Muscle of leg (tissue), 11 donors: ENCODE results near the gene TMEM38B. TPM values are rescaled to one million over a fixed set of nuclear protein-coding genes. Genes with fewer than 3 reads are reported as not detected.
"Not testable (repeated sequence)": the region's sequence is repeated elsewhere in the genome, so short reads cannot be mapped to it uniquely, and the experiment has no call there.

Experiments used
- DNase-seq: peaks from one replicate; pipeline ENCODE4 v3.0.0; 2013
- H3K27ac ChIP-seq: one replicate; pipeline ENCODE4 v1.5.1; 2013; ENCODE audit warnings: mild to moderate bottlenecking, low read length, control low read depth
- H3K27me3 ChIP-seq: one replicate; pipeline ENCODE4 v1.6.1; 2013; ENCODE audit warnings: low read length; ENCODE audit not compliant: control insufficient read depth, insufficient read depth
- H3K36me3 ChIP-seq: one replicate; pipeline ENCODE4 v1.6.1; 2013; ENCODE audit warnings: low read length; ENCODE audit not compliant: control insufficient read depth, insufficient read depth
- H3K4me1 ChIP-seq: one replicate; pipeline ENCODE4 v1.6.1; 2013; ENCODE audit warnings: low read length; ENCODE audit not compliant: control insufficient read depth, insufficient read depth
- H3K4me3 ChIP-seq: one replicate; pipeline ENCODE4 v1.5.1; 2013; ENCODE audit warnings: low read length, control low read depth
- H3K9me3 ChIP-seq: replicated peaks from 2 replicates; pipeline ENCODE4 v1.6.1; 2013; ENCODE audit warnings: low read depth, low read length; ENCODE audit not compliant: control insufficient read depth
- WGBS: methylation state at CpG from one replicate; pipeline ENCODE4 v1.1.5; 2013; ENCODE audit warnings: missing lambda C conversion rate; ENCODE audit not compliant: insufficient coverage; 5-methylcytosine and 5-hydroxymethylcytosine counted together
- polyA plus RNA-seq, 8 donors: library from polyadenylated mRNA; unstranded; fragments of 120-200 nt; gene quantifications; one replicate each; pipeline versions ENCODE4 v1.2.1 to v1.2.3, GENCODE V29; 2013; ENCODE audit warnings: inconsistent platforms in 1 of 8, low replicate concordance in 1 of 8; ENCODE audit not compliant: insufficient read length in 8 of 8, insufficient read depth in 1 of 8
- total RNA-seq: library from RNA; stranded (reverse); fragments of 120-200 nt; gene quantifications from one replicate; pipeline ENCODE4 v1.2.4, GENCODE V29; 2013

Gene TMEM38B
- total and polyA plus RNA-seq, 9 donors: 42.2 to 79.4 (median 54.3) TPM

- peaks cover 6% of the 10 kb centered on the region for H3K4me1 ChIP-seq
- H3K27ac ChIP-seq: no peak overlapping the region
Observed at GRCh38 chr9:105697871-105698270, 3.5 kb downstream of the TMEM38B start.

GRCh38 chr9:105698348-105698870 lies 4.1 kb downstream of the TMEM38B start:
- peaks cover 5% of the 10 kb centered on the region for H3K27me3 ChIP-seq
- WGBS: no CpG with 5 or more reads among the region's 1 CpG
- no peak overlapping the region for H3K4me3 ChIP-seq
- peaks cover 6% of the 10 kb centered on the region for H3K4me1 ChIP-seq
- DNase-seq: peak; percentile 74
- no peak overlapping the region for H3K27ac ChIP-seq
- no peaks in the 10 kb centered on the region for H3K36me3 ChIP-seq
- no peaks in the 10 kb centered on the region for H3K9me3 ChIP-seq

More at GRCh38 chr9:105697871-105698270, 3.5 kb downstream of the TMEM38B start:
- WGBS: no CpG with 5 or more reads among the region's 4 CpGs
- H3K27me3 ChIP-seq: peaks cover 8% of the 10 kb centered on the region
- H3K4me3 ChIP-seq: no peak overlapping the region
- peak; percentile 11 for DNase-seq
- H3K36me3 ChIP-seq: no peaks in the 10 kb centered on the region
- no peaks in the 10 kb centered on the region for H3K9me3 ChIP-seq

- H3K4me1 ChIP-seq: no peaks in the 10 kb centered on the region
- DNase-seq: no peak
- WGBS: 38% methylated on average over 1 of the region's 1 CpG
- no peak overlapping the region for H3K27ac ChIP-seq
- H3K36me3 ChIP-seq: no peaks in the 10 kb centered on the region
- no peak overlapping the region for H3K4me3 ChIP-seq
- H3K27me3 ChIP-seq: no peaks in the 10 kb centered on the region
- H3K9me3 ChIP-seq: no peaks in the 10 kb centered on the region
Observed at GRCh38 chr9:105700668-105701067, 6.3 kb downstream of the TMEM38B start.

- Histone ChIP-seq H3K4me1 (no peaks in the 10 kb centered on the region), H3K27ac (no peak overlapping the region), H3K9me3 (no peaks in the 10 kb centered on the region), H3K4me3 (no peak overlapping the region), H3K27me3 (no peaks in the 10 kb centered on the region), H3K36me3 (peaks cover under 1% of the 10 kb centered on the region)
- DNase-seq: no peak
- WGBS: no CpG with 5 or more reads among the region's 2 CpGs
Observed at GRCh38 chr9:105701145-105701544, 6.8 kb downstream of the TMEM38B start.

- H3K9me3 ChIP-seq: no peaks in the 10 kb centered on the region
- no peak for DNase-seq
- no peaks in the 10 kb centered on the region for H3K27me3 ChIP-seq
- no peaks in the 10 kb centered on the region for H3K4me1 ChIP-seq
- WGBS: no CpG with 5 or more reads among the region's 1 CpG
- no peak overlapping the region for H3K27ac ChIP-seq
- no peak overlapping the region for H3K4me3 ChIP-seq
- H3K36me3 ChIP-seq: peaks cover 2% of the 10 kb centered on the region
Observed at GRCh38 chr9:105702207-105702606, 7.9 kb downstream of the TMEM38B start.

- not testable (repeated sequence) for H3K27me3 ChIP-seq, H3K27ac ChIP-seq, H3K36me3 ChIP-seq, H3K9me3 ChIP-seq, DNase-seq, H3K4me3 ChIP-seq, H3K4me1 ChIP-seq
- no CpG with 5 or more reads among the region's 4 CpGs for WGBS
Observed at GRCh38 chr9:105703638-105704037, 9.3 kb downstream of the TMEM38B start.

GRCh38 chr9:105706156-105706555 lies 11.8 kb downstream of the TMEM38B start:
- H3K4me1 ChIP-seq: no peaks in the 10 kb centered on the region
- no peaks in the 10 kb centered on the region for H3K27me3 ChIP-seq
- no peak for DNase-seq
- H3K4me3 ChIP-seq: no peak overlapping the region
- WGBS: 96% methylated on average over 7 of the region's 8 CpGs
- H3K9me3 ChIP-seq: no peaks in the 10 kb centered on the region
- no peak overlapping the region for H3K27ac ChIP-seq
- H3K36me3 ChIP-seq: peaks cover 2% of the 10 kb centered on the region

GRCh38 chr9:105708405-105708804 lies 14.1 kb downstream of the TMEM38B start:
- Histone ChIP-seq H3K27me3 (no peaks in the 10 kb centered on the region), H3K27ac (no peak overlapping the region), H3K4me3 (no peak overlapping the region), H3K4me1 (no peaks in the 10 kb centered on the region), H3K36me3 (peaks cover 2% of the 10 kb centered on the region), H3K9me3 (no peaks in the 10 kb centered on the region)
- 78% methylated on average over 3 of the region's 3 CpGs for WGBS
- DNase-seq: no peak

- H3K4me1 ChIP-seq: no peaks in the 10 kb centered on the region
- no peaks in the 10 kb centered on the region for H3K27me3 ChIP-seq
- peaks cover 4% of the 10 kb centered on the region for H3K36me3 ChIP-seq
- H3K27ac ChIP-seq: no peak overlapping the region
- no peak overlapping the region for H3K4me3 ChIP-seq
- no peak for DNase-seq
- H3K9me3 ChIP-seq: no peaks in the 10 kb centered on the region
- WGBS: 95% methylated on average over 7 of the region's 13 CpGs
Observed at GRCh38 chr9:105710638-105711037, 16.3 kb downstream of the TMEM38B start.

GRCh38 chr9:105711867-105712266 lies 17.5 kb downstream of the TMEM38B start:
- Histone ChIP-seq H3K27ac (peak overlapping the region; percentile 57), H3K4me3 (no peak overlapping the region), H3K36me3 (peaks cover 2% of the 10 kb centered on the region), H3K27me3 (no peaks in the 10 kb centered on the region), H3K9me3 (no peaks in the 10 kb centered on the region), H3K4me1 (no peaks in the 10 kb centered on the region)
- DNase-seq: no peak
- WGBS: 76% methylated on average over 4 of the region's 7 CpGs

GRCh38 chr9:105712297-105712696 lies 18.0 kb downstream of the TMEM38B start:
- peaks cover 2% of the 10 kb centered on the region for H3K36me3 ChIP-seq
- H3K27me3 ChIP-seq: no peaks in the 10 kb centered on the region
- no peaks in the 10 kb centered on the region for H3K9me3 ChIP-seq
- DNase-seq: no peak
- H3K27ac ChIP-seq: no peak overlapping the region
- no peak overlapping the region for H3K4me3 ChIP-seq
- no CpG with 5 or more reads among the region's 1 CpG for WGBS
- no peaks in the 10 kb centered on the region for H3K4me1 ChIP-seq
